ENCODE results near the gene HIPK3.

The HIPK3 gene

GRCh38 chr11:33375236-33375635 lies 118.1 kb downstream of the HIPK3 start:
- TF ChIP-seq CTCF (IDR thresholded peaks at IDR 0.05; ENCODE audit: borderline replicate concordance, insufficient read depth, low read depth, low read length) = no peak
- H3K4me3 ChIP-seq (ENCODE audit: low read depth, low read length) = peak overlapping the region; percentile 70

DNA sequence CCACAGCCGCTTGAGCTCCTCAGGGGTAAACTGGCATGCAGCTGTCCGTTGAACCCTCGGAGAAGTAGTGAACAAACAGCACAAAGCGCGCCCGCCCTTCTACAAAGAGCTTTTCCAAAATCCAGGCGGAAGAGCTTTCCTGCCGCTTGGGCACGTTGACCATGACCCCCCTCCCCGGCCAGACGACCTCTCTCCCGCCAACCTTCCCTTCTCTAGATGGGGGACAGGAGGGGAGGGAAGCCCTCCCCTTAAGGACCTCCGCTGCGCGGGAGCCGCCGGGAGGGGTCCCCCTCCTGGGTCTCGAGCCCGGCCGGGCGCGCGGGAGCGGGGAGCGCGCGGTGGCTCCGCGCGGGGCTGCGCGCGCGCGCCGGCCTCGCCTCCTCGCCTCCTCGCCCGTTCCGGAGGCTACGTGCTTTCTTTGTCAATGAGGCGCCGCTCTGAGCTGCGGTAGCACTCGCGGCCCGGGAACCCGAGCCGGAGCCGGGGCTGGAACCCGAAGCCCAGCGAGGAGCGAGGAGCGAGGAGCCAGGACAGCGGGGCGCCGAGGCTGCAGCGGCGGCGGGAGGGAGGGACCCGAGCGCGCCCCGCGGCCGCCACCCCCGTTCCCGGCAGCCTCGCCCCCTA lies 118.6 kb downstream of the HIPK3 start, which contains the start of gene KIAA1549L:
Gene KIAA1549L, plus strand, starts transcription at position 421 of the 624 bp plus-strand sequence.
- no peak for TF ChIP-seq CTCF (IDR thresholded peaks at IDR 0.05; ENCODE audit: borderline replicate concordance, insufficient read depth, low read depth, low read length)
- H3K4me3 ChIP-seq (ENCODE audit: low read depth, low read length) = peak within 1 kb of the TSS; percentile 70

GRCh38 chr11:33376331-33377310 lies 119.4 kb downstream of the HIPK3 start:
- H3K4me3 ChIP-seq (ENCODE audit: low read depth, low read length) = peak overlapping the region; percentile 70
- TF ChIP-seq CTCF (IDR thresholded peaks at IDR 0.05; ENCODE audit: borderline replicate concordance, insufficient read depth, low read depth, low read length) = no peak

GRCh38 chr11:33377412-33378370 lies 120.5 kb downstream of the HIPK3 start:
- TF ChIP-seq CTCF (IDR thresholded peaks at IDR 0.05; ENCODE audit: borderline replicate concordance, insufficient read depth, low read depth, low read length) = no peak
- peak overlapping the region; percentile 2 for H3K4me3 ChIP-seq (ENCODE audit: low read depth, low read length)

GRCh38 chr11:33379947-33380346 lies 122.8 kb downstream of the HIPK3 start:
- TF ChIP-seq CTCF (IDR thresholded peaks at IDR 0.05; ENCODE audit: borderline replicate concordance, insufficient read depth, low read depth, low read length) = no peak
- no peak overlapping the region for H3K4me3 ChIP-seq (ENCODE audit: low read depth, low read length)

DNA sequence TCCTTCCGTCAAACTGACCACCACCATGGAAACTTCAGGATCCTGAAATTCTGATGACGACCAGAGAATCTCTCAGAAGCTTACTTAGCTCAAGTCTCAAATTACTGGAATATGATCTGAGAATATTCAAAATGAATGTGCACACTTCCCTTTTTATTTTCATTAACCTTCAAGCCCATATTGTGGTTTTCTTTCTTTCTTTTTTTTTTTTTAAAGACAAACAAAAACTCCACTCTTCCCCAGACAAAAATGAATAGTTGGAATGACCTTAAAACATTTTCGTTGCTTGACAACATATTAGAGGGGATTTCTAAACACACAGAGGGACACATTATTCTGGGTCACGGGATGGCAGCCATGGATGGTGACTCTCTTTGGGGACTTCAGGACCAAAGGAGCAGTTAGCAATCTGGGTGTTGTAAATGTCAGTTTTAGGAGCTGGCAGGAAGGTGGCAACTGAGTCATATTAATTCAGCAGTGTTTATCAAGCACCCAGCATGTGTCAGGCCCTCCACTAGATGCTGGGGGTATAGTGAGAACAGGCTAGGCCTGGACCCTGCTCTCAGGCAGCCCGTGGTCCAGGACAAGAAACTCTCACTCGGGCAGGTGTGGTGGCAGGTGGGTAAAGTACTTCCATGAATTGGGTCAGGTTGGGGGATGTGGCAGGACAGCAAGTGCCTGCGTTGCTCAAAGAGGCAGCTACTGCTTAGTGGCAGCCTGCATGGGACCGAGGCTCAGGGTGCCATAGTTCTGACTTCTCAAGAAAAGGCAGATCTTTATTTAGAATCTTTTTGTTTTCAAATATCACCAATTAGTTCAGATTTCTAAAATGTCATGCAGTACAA lies 126.1 kb downstream of the HIPK3 start:
- TF ChIP-seq CTCF (IDR thresholded peaks at IDR 0.05; ENCODE audit: borderline replicate concordance, insufficient read depth, low read depth, low read length) = no peak
- no peak overlapping the region for H3K4me3 ChIP-seq (ENCODE audit: low read depth, low read length)

Measured in GM12875 (cell line).